Colon (tissue), 2 donors: ENCODE measurements around the gene CLASP1.
"Not testable (repeated sequence)": the region's sequence is repeated elsewhere in the genome, so short reads cannot be mapped to it uniquely, and the experiment has no call there.

Experiments
- FAIRE-seq: peaks from 2 replicates; lab custom pipeline; 2012; peaks lifted over from hg19 to GRCh38; lab: Jason Lieb, UNC
- donor health status: control.
- donor health status: control.

Gene CLASP1

DNA sequence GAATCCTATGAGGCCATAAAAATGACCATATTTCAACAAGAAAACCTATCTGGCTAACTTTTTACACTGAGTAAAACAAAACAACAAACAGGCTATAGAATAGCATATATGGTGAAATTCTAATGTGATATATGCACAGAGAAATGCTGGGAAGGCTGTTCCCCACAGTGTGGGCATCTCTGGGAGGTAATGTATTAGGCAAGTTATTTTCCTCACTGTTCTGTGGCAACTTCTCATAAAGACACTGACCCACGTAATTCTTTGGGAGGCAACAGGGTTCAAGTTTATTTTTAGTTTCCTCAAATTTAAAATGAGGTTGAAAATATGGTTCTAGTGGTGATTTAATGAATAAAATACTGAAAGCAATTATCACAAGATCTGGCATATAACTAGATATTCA is 71.9 kb downstream of the CLASP1 start:
- no peak for FAIRE-seq

DNA sequence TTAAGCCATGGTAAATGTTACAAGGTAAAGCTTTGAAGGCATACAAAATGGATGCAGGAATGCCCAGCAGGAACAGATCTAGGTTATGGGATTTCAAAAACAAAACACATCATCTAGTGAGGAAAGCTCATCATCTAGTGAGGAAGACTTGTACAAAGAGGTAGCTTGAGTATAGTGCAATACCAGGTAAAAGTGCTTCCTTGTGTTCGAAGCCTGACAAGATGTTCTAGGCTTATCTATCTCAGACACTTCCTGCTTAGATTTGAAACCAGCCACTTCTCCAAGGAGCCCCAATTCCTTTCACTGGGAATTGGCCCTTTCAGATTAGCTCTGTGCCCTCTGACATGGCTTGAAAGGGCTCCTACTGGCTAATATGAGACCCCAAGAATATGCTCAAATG is 73.0 kb downstream of the CLASP1 start:
- FAIRE-seq: no peak

DNA sequence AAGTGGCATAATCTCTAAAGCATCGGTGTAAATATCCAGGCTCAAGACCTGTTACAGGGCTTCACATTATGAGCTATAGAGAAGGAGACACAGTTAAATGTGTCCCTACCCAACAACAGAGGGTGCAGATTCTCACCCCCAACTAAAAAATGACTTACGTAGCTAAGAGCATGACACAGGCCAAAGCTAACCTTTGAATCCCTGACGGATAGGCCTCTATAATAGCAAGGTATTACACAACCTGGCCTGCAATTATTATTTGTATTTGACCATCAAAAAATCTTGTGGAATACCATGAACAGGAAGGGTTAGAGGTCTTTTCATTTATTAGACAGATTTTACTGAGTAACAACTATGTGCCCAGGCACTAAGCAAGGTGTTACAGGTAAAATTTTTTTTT is 73.5 kb downstream of the CLASP1 start:
- no peak for FAIRE-seq

DNA sequence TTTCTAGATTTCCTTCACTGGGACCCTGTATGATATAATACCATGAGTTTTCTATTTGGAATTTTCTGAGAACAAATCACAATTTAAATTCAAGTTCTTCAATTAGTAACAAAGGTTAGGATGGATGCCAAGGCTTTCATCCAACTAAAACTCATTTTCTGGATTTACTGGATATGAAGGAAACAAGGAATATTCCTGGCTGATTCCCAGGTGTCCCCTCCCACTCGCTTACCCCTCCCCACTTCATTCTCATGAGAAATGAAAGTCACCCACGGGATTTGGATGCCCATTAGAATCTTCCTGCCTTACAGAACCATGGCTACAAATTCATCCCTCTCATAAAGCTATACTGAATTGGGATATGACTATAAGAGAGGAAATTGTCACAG is 78.6 kb downstream of the CLASP1 start:
- no peak for FAIRE-seq

DNA sequence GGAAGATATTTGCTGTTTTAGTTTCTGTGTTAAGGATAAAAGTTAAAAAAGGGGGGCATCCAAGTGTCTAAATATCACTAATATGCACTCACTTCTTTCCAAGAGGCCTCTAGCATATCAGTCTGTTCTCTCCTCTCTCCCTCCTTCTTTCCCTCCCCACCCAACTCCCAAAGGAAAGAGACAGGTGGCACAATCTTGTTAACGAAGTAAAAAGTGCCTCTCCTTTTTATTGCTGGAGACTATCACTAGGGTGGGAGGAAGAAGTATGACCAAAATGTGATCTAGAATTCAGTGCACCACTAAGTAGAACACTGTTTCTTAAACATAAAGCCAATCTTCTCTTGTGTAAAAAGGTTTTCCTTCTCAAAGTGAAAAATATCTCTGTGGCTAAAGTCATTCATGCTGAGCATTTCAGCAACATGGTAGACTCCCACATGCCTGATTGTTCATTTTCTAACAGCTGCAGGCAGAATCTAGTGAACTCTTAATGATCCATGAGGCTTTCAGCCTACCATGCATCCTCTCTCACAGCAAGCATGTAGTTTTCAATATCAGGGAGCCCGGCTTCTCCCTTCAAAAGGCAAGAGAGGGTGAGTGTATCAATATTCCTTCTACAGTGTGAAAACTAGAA is 79.1 kb downstream of the CLASP1 start:
- FAIRE-seq: no peak

DNA sequence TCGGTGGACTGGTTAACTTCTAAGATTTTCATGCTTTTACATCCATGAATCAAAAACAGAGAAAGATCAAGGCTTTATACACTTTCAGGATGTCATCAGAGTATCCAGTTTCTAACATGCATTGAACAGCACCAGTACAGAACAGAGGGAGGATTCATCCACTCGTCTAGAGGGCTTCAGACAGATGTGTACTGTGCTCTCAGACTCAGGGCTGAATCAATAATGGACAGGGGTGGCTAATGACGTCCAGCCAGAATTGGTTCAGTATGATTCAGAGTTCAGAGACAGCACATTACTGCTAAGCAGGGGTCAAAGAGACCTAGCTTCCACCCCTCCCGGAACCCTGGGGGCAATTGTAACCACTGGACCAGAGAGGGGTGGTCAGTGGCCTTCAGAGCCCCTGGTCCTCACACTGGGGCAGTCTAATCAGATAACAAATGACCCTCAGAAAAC is 81.3 kb downstream of the CLASP1 start:
- no peak for FAIRE-seq

DNA sequence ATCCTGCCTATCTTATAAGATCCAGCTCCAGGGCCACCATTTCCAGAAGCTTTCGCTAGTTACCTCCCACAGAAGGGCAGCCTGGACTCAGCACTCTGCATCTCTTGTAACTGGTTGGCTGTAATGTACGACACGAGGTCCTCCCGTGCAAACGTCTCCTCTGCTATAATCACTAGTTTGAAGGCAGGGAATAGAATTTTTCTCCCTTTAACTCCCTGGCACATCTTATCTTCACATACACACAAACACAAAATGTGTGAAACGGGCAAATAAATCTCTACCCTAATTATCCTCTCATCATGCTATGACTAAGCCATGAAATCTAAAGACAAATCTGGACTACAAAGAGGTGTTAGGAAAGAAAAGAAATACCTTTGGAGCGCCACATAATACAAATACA is 81.8 kb downstream of the CLASP1 start:
- no peak for FAIRE-seq

DNA sequence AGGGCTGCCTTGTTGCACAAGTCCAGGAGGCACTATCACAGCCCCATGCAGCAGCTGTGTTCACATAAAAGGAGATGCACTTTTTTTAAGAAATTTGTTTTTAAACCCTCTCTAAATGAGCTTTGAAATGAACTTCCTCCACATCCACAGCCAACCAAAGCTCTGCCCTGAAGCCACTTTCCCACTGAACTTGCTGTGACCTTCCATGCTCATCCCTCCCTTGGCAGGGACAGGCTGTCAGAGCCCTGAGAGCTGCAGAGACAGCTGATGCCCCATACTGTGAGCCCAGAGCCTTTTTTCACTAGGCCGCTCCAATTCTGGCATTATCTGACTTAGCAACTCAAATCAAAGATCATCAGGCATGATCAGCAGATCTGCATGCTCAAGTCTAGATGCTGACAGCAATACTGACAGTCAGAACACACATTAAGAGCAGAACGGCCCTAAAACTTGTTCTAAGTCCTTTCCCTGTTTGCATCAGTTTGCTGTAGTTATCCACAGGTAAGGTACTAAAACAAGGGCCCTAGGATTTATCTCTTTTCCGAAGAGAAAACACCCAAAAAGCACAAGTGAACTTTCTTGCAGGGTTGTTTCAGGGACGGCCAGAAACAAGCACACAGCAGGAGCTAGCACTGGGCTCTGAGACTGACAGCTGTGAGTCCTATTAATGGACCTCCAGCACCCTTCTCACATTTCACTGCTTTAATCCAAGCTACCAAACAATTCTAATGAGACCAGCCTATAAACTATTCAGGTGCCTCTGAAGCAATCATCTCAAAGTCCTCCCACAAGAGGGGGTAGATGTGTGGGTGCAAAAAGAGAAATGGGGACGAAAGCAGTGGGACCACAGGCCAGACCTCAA is 83.6 kb downstream of the CLASP1 start:
- FAIRE-seq: no peak

DNA sequence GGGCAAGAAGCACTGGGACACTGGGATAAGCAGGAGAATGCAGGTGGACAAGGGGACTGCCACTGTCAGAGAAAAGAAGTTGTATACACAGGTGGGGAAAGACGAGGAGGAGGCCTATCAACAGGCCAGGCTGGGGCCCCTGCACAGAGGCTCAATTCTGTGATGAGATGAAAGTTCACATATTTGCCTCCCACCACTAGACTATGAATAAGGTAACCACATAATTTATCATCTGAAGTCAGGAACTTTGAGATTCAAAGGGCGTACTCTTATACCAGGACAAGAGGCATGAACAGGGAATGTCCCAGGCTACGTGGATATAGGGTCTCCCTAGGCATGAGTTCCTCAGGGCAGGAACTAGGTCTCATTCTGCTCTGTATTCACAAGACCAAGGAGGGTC is 84.4 kb downstream of the CLASP1 start:
- no peak for FAIRE-seq

DNA sequence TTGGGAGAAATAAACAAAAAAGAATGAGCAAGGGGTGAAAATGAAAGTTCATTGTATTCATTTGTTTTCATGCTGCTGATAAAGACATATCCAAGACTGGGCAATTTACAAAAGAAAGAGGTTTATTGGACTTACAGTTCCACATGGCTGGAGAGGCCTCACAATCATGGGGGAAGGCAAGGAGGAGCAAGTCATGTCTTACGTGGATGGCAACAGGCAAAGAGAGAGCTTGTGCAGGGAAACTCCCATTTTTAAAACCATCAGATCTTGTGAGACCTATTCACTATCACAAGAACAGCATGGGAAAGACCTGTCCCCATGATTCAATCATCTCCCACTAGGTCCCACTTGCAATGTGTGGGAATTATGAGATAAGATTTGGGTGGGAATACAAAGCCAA is 85.5 kb downstream of the CLASP1 start:
- not testable (repeated sequence) for FAIRE-seq

DNA sequence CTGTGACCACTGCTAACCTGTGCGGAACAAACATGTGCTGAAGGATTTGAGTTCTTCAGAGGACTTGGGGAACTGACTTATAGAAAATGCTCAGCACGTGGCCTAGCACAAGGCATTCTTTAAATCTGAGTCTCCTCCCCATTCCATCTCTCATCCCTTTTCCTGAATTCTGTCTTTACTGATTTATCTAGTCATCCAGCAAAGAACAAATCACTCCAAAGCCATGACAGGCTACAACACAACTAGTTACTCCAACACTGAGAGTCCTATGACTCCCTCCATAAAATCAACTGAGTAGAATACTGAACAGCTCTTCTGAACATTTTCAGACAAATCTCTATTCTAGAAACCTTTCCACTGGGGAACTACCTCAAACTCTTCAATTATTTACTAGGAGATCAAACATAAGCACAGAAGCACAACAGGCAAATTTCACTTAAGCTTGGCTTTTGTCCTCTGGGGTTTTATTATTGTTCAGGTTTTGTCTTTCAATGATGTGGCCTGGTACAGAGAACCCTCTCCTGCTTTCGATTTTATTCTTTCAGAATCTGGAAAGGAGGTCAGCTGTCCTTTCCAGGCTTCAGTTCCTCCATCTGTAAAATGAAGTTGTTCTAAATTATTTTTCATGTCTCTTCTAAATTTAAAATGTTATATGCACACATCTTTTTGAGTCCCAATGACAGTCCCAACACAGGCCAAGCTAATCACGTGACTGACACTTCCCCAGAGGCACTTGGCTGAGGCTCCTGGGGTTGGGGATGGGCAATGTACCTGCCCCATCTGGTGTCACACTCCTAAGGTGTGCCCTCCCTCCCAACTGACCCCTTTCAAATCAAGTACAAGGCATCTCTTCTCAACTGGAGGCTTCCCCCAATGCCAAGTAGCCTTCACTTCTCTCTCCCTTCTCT is 86.7 kb downstream of the CLASP1 start:
- no peak for FAIRE-seq

DNA sequence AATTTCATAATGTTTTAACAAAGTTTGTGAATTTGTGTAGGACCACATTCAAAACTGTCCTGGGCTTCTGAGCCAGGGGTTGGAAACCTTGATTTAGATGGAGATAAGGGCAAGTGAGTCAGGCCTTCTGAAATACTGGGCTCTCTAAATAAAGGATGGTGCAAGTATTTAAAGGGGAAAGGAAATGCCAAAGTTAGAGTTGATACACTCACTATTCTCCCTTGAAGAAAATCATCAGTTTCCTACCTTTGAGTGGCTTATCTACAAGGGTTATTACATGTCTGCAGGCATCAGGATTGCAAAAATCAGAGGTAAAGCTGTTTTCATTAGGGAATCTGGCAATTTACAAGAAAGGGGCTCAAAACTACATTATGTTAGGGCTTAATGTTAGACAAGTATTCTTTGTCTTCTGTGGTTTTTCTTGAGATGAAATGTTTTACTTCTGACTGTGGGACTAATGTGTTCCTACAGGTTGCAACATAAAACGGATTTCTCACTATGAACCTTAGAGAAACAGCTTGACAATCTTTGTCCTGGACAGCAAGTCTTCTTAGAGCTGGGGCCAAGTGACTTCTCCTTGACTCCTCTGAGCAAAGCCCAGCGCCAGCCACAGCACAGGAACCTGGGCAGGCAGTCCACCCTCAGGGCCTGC is 87.5 kb downstream of the CLASP1 start:
- FAIRE-seq: no peak

DNA sequence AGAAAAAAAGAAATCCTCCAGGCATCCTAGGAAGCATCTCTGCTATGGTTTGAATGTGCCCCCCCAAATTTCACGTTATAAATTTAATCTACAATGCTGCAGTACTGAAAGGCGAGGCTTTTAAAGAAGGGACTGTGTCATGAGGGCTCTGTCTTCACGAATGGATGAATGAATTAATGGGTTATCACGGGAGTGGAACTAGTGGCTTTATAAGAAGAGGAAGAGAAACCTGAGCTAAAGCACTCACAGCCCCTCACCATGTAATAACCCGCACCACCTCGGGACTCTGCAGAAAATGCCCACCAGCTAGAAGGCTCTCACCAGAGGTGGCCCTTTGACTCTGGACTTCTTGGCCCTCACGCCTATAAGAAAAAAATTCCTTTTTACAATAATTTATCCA is 90.9 kb downstream of the CLASP1 start:
- no peak for FAIRE-seq

DNA sequence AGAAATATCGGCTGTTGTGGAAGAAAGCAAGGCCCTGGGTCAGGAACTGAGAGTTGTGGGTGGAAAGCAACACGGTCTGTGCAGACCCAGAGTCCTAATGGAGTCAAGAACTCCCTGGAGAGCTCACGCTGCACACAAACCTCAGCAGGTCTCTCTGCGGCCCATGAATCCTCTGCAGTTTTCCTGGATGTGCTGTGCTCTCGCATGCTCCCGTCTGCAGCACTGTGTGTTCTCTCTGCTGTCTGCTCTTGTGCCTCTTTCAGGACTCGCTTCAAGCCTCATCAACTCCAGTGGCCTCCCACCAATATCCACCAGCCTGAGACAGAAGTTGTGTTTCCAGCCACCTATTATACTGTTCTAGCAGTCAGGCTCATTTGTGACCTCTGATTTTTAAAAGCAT is 94.3 kb downstream of the CLASP1 start:
- FAIRE-seq: no peak

DNA sequence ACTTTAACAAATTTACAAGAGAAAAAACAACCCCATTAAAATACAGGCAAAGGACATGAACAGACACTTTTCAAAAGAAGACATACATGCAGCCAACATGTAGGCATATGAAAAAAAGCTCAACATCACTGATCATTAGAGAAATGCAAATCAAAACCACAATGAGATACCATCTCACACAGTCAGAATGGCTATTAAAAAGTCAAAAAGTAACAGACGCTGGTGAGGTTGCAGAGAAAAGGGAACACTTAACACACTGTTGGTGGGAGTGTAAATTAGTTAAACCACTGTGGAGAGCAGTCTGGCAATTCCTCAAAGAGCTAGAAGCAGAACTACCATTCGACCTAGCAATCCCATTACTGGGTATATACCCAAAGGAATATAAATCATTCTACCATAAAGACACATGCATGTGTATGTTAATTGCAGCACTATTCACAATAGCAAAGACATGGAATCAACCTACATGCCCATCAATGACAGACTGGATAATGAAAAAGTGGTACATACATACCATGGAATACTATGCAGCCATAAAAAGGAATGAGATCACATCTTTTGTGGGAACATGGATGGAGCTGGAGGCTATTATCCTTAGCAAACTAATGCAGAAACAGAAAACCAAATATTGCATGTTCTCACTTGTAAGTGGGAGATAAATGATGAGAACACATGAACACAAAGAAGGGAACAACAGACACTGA is 96.6 kb downstream of the CLASP1 start:
- not testable (repeated sequence) for FAIRE-seq

DNA sequence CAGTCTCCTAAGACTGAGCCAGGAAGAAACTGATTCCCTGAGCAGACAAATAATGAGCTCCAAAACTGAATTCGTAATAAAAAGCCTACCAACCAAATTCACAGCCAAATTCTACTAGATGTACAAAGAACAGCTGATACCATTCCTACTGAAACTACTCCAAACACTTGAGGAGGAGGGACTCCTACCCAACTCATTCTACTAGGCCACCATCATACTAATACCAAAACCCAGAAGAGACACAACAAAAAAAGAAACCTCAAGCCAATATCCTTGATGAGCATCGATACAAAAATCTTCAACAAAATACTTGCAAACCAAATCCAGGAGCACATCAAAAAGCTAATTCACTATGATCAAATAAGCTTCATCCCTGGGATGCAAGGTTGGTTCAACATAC is 98.6 kb downstream of the CLASP1 start:
- no peak for FAIRE-seq

DNA sequence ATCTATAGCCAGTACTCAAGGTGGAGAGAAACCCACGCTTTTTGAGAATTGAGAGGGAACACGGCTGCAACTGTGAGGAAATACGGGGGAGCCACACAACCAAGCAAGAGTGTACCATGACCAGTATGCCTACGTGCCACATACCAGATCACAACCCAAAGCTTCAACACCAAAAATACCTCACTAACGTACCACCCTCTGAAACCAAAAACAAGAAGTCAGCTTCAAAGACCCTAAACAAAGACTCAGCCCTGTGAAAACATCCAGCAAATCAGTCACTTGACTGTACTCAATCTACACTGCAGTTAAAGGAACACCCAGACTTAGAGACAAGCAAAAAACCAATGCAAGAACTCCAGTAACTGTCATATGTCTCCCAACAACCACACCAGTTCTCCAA is 101.6 kb downstream of the CLASP1 start:
- FAIRE-seq: no peak

DNA sequence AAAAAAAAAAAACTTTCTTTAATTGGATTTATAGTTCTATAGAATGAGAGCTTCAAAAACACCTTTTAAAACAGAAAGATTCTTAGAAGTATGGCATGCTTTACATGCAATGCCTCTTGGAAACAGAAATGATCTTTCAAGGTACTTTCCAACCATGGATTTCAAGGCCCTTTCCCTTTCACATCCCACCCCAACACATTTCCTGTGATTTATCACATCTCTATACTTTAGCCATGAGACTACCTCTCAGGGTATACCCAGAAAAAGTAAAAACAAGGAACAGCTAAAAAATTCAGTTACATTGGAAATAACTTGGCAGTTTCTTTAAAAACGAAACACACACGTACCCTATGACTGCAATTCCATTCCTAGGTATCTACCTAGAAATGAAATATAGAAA is 103.3 kb downstream of the CLASP1 start:
- no peak for FAIRE-seq

DNA sequence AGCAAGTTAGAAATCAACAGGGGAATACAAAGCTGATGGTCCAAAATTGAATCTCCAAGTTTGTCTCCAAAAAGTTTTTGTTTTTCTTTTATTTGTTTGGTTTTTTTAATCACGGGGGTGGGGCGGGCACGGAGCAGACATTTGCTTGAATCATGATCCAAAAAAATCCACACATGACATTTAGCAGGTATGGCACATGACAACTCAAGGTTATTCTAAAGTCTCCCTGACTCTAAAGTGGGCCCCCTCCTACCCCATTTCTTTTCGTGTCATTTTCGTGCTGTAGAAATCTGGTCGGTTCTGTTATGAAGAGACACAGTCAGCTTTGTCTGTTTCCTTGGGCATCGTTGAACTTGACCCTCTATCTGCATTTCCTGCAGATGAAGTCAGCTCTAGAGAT is 104.0 kb downstream of the CLASP1 start:
- no peak for FAIRE-seq

DNA sequence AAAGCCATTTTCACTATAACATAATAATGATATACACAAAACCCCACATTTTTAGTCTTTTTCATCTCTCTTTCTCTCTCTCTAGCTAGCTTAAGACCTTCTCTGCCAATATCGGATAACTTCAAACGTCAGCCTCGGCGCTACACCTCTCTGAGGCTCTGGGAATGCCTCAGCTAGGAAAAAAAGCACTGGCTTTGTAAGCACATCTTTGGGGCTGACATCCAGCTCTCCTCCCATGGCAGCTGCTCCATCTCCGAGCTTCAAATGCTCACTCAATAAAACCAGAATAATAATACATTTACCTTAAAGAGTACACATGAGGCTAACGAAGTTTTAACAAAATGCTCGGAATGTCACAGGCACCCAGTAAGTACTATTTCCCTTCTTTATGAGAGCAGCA is 107.8 kb downstream of the CLASP1 start:
- FAIRE-seq: no peak

DNA sequence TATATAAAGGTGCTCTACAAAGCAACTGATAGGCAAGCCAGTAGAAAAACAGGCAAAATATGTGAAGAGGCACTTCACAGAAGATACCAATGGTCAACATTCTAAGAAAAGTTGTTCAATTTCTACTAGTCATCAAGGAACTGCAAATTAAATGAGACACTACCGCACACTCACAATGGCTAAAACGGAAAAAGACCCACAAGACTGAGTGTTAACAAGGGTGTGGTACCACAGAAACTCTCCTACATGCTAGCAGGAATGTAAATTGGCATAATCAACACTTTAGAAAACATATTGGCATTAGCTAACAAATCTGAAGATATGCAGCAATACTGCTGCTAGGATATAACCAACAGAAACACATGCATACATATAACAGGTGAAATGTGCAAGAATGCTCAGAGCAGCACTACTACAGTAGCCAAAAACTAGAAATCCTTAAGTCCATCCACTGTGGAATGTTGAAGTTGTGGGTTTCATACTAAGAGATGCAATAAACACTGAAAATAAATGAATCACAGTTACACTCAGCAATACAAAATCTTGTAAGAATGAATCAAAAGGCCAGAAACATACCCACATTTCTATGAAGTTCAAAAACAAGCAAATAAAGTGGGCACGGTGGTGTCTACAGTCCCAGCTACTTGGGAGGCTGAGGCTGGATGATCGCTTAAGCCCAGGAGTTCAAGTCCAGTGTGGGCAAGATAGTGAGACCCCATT is 109.4 kb downstream of the CLASP1 start:
- FAIRE-seq: no peak
